Measurements from ENCODE around the gene MIPEP. TPM values are rescaled to one million over a fixed set of nuclear protein-coding genes. Genes with fewer than 3 reads are reported as not detected.

Gene MIPEP
- total and polyA plus RNA-seq, 2 donors (not counting 1 experiment from before 2014, with no cell fraction given) = 90.0 to 92.5 TPM

DNA sequence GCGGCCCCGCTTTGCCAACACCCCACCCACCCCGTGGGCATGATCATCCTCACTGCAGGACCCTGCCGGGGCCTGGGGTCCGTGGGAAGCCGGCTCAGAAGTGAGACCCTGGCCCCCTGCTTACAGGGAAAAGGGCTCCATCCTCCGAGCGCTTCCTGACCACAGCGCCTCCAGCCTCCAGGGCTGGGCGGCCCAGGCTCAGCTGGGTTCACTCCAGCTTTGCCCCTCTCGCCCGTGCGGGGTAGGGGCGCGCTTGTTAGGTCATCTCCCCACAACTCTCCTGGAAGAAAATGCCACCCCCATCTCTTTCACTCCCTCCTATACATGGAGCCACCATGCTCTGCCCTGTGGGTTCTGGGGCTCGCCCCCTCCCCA, 14.7 kb upstream of the MIPEP start:
- Histone ChIP-seq H3K79me2 (ENCODE audit: control insufficient read depth, insufficient read depth, low read length) (no peaks in the 10 kb centered on the region), H3K4me2 (ENCODE audit: extremely low read depth, insufficient read depth, low read length) (no peak overlapping the region), H2AFZ (ENCODE audit: low read length) (no peak overlapping the region), H4K20me1 (ENCODE audit: control insufficient read depth, extremely low read depth, insufficient read depth, low read length) (no peaks in the 10 kb centered on the region), H3K27me3 (ENCODE audit: control insufficient read depth, insufficient read depth, low read length) (no peaks in the 10 kb centered on the region), H3K36me3 (ENCODE audit: control insufficient read depth, insufficient read depth, low read length) (no peaks in the 10 kb centered on the region), H3K27ac (ENCODE audit: insufficient read depth, low read length) (no peak overlapping the region), H3K4me3 (replicated peaks in 1 of 4; ENCODE audit: control extremely low read depth in 1 of 4, insufficient read depth in 1 of 4, low read depth in 3 of 4, low read length in 4 of 4) (no peak overlapping the region), H3K4me1 (ENCODE audit: control insufficient read depth, extremely low read depth, insufficient read depth, low read length) (peaks cover 11% of the 10 kb centered on the region), H3K9me3 (ENCODE audit: control insufficient read depth, insufficient read depth, low read depth, low read length) (no peaks in the 10 kb centered on the region), H3K9ac (ENCODE audit: insufficient read depth, low read length) (no peak overlapping the region)
- no peak for TF ChIP-seq EZH2 (IDR thresholded peaks at IDR 0.05; ENCODE audit: low read length, missing control alignments)
- TF ChIP-seq, protein P1, sequence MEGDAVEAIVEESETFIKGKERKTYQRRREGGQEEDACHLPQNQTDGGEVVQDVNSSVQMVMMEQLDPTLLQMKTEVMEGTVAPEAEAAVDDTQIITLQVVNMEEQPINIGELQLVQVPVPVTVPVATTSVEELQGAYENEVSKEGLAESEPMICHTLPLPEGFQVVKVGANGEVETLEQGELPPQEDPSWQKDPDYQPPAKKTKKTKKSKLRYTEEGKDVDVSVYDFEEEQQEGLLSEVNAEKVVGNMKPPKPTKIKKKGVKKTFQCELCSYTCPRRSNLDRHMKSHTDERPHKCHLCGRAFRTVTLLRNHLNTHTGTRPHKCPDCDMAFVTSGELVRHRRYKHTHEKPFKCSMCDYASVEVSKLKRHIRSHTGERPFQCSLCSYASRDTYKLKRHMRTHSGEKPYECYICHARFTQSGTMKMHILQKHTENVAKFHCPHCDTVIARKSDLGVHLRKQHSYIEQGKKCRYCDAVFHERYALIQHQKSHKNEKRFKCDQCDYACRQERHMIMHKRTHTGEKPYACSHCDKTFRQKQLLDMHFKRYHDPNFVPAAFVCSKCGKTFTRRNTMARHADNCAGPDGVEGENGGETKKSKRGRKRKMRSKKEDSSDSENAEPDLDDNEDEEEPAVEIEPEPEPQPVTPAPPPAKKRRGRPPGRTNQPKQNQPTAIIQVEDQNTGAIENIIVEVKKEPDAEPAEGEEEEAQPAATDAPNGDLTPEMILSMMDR (conservative IDR thresholded peaks at IDR 0.05 in 1 of 2, IDR thresholded peaks at IDR 0.05 in 1 of 2; ENCODE audit: low read depth in 1 of 2, low read length in 2 of 2) = no peak
- no peak for DNase-seq (ENCODE audit: low read depth in 2 of 2)

DNA sequence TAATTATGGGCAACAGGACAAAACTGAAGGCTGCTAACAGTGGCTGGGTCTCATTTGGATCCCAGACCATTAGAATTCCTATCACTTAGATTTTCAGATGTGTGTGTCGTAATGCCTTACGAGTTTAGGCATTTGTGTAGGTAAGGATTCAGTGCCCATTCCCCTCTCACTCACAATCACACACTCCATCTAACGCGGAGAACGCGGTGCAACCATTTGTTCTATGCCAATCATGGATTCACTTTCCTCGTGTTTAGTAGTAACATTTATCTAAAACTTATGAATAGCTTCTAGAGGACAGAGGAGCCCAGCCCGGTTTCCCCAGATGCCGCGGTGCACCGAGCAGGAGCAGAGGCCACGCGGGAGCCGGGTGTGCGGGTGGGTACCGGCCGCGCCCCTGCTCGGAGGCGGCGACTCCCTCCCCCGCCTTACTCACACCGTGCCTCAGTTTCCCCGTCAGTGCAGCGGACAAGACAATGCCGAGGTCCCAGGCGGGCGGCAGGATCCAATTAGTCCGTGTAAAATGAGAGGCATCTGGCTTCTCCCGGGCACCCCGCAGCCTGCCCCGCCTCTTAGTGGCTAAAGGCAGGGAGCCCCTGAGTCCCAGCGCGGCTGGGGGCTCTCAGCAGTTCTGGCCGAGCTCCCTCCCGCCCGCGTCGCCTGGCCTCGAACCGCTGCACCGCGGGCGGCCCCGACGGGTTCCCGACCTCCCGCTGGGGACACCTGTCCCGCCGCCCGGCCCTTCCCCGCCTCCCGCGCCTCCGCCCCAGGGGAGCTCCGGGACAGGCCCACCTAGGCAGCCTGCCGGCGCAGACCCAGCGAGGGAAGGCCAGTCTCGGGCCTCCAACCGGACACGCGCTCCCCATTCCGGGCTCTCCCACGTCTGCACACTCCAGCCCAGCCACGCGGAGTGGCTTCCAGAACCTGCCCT, 14.0 kb upstream of the MIPEP start:
- Histone ChIP-seq H3K4me2 (ENCODE audit: extremely low read depth, insufficient read depth, low read length) (peak overlapping the region; percentile 62), H3K9me3 (ENCODE audit: control insufficient read depth, insufficient read depth, low read depth, low read length) (no peaks in the 10 kb centered on the region), H3K4me1 (ENCODE audit: control insufficient read depth, extremely low read depth, insufficient read depth, low read length) (peaks cover 11% of the 10 kb centered on the region), H2AFZ (ENCODE audit: low read length) (no peak overlapping the region), H3K79me2 (ENCODE audit: control insufficient read depth, insufficient read depth, low read length) (no peaks in the 10 kb centered on the region), H3K36me3 (ENCODE audit: control insufficient read depth, insufficient read depth, low read length) (no peaks in the 10 kb centered on the region), H3K4me3 (replicated peaks in 1 of 4; ENCODE audit: control extremely low read depth in 1 of 4, insufficient read depth in 1 of 4, low read depth in 3 of 4, low read length in 4 of 4) (no peak overlapping the region), H3K9ac (ENCODE audit: insufficient read depth, low read length) (no peak overlapping the region), H3K27me3 (ENCODE audit: control insufficient read depth, insufficient read depth, low read length) (no peaks in the 10 kb centered on the region), H3K27ac (ENCODE audit: insufficient read depth, low read length) (no peak overlapping the region), H4K20me1 (ENCODE audit: control insufficient read depth, extremely low read depth, insufficient read depth, low read length) (no peaks in the 10 kb centered on the region)
- no peak for DNase-seq (ENCODE audit: low read depth in 2 of 2)
- TF ChIP-seq, protein P1 (conservative IDR thresholded peaks at IDR 0.05 in 1 of 2, IDR thresholded peaks at IDR 0.05 in 1 of 2; ENCODE audit: low read depth in 1 of 2, low read length in 2 of 2) = no peak
- TF ChIP-seq EZH2 (IDR thresholded peaks at IDR 0.05; ENCODE audit: low read length, missing control alignments) = no peak

DNA sequence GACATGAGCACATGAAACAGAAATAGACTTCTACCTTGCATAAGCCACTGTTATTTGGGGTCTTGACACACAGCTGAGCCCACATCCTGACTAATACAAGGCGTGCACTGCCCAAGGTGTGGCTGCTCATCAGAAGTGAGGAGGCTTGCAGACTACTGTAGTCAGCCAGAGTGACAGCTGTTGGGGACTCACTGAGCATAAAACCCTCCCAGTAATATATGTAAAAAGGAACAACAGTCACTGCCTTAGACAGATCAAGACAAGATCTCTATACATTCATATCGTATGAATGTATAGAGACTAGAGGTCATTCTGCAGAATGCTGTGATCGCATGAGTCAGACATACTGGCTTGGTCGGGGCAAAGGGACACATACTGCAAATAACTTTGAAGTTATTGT, 12.2 kb upstream of the MIPEP start:
- H3K4me2 ChIP-seq (ENCODE audit: extremely low read depth, insufficient read depth, low read length) = no peak overlapping the region
- H3K4me1 ChIP-seq (ENCODE audit: control insufficient read depth, extremely low read depth, insufficient read depth, low read length) = peaks cover 18% of the 10 kb centered on the region
- no peak overlapping the region for H3K4me3 ChIP-seq (replicated peaks in 1 of 4; ENCODE audit: control extremely low read depth in 1 of 4, insufficient read depth in 1 of 4, low read depth in 3 of 4, low read length in 4 of 4)
- H3K27ac ChIP-seq (ENCODE audit: insufficient read depth, low read length) = no peak overlapping the region
- H3K27me3 ChIP-seq (ENCODE audit: control insufficient read depth, insufficient read depth, low read length) = no peaks in the 10 kb centered on the region
- TF ChIP-seq, protein P1 (conservative IDR thresholded peaks at IDR 0.05 in 1 of 2, IDR thresholded peaks at IDR 0.05 in 1 of 2; ENCODE audit: low read depth in 1 of 2, low read length in 2 of 2) = no peak
- no peak for TF ChIP-seq EZH2 (IDR thresholded peaks at IDR 0.05; ENCODE audit: low read length, missing control alignments)
- H4K20me1 ChIP-seq (ENCODE audit: control insufficient read depth, extremely low read depth, insufficient read depth, low read length) = no peaks in the 10 kb centered on the region
- H3K79me2 ChIP-seq (ENCODE audit: control insufficient read depth, insufficient read depth, low read length) = no peaks in the 10 kb centered on the region
- no peaks in the 10 kb centered on the region for H3K36me3 ChIP-seq (ENCODE audit: control insufficient read depth, insufficient read depth, low read length)
- no peaks in the 10 kb centered on the region for H3K9me3 ChIP-seq (ENCODE audit: control insufficient read depth, insufficient read depth, low read depth, low read length)
- H3K9ac ChIP-seq (ENCODE audit: insufficient read depth, low read length) = no peak overlapping the region
- H2AFZ ChIP-seq (ENCODE audit: low read length) = no peak overlapping the region
- DNase-seq (ENCODE audit: low read depth in 2 of 2) = peak; percentile 18 to 55
